Mucosa of descending colon (tissue), 3 donors: ENCODE results near the gene NAT14. TPM values are rescaled to one million over a fixed set of nuclear protein-coding genes. Genes with fewer than 3 reads are reported as not detected.

ENCODE experiments used
- ATAC-seq: fragments of 200-7000 bp; cut with Tn5 transposase; one replicate; pipeline ENCODE4 v1.9.1; 2020; ENCODE audit warnings: mild to moderate bottlenecking, moderate library complexity
- DNase-seq, 3 donors: peaks; one replicate each; pipeline ENCODE4 v3.0.0-alpha.2; 2020
- H3K36me3 ChIP-seq: fragments of 200-600 bp; one replicate; pipeline ENCODE4 v1.8.0; 2021; ENCODE audit warnings: low read depth, mild to moderate bottlenecking
- H3K4me1 ChIP-seq: fragments of 200-600 bp; one replicate; pipeline ENCODE4 v1.8.0; 2021; ENCODE audit warnings: low read depth, mild to moderate bottlenecking
- H3K4me3 ChIP-seq: fragments of 200-600 bp; one replicate; pipeline ENCODE4 v1.8.0; 2021; ENCODE audit warnings: mild to moderate bottlenecking
- H3K9me3 ChIP-seq: fragments of 200-600 bp; one replicate; pipeline ENCODE4 v1.8.0; 2021; ENCODE audit warnings: mild to moderate bottlenecking
- intact Hi-C, 2 donors: fragments of 100-400 bp; cut with DNase I in 1 of 2; cut with micrococcal nuclease in 1 of 2; formaldehyde crosslinking; loops; one replicate each; pipeline versions ENCODE4 v1.11.0 to v1.11.1; 2022; cut with DNase I, micrococcal nuclease
- total RNA-seq, 3 donors: library from RNA; stranded (reverse); fragmentation: NEBNext Ultra II Directional in 2 of 3; extraction: Animal tissue kit (Norgen Biotek cat#: 25700) in 2 of 3; gene quantifications; one replicate each; pipeline versions ENCODE4 v1.2.1 to v1.2.4, GENCODE V29; 2021 to 2023
- TF ChIP-seq, protein P1 (sequence below): fragments of 200-600 bp; IDR thresholded peaks from one replicate; pipeline ENCODE4 v1.8.0; 2022; ENCODE audit warnings: antibody characterized with exemption, mild to moderate bottlenecking
- donor health status: DM: no; HTN: no; CAD: no; lungs with moderate emphysema.
- donor health status: DM: no; HTN: no; CAD: no.
- donor health status: DM: no; HTN: yes; CAD: no.

Gene NAT14
- total RNA-seq, 3 donors from 2014 or later = 3.9 to 21.7 (median 5.5) TPM

DNA sequence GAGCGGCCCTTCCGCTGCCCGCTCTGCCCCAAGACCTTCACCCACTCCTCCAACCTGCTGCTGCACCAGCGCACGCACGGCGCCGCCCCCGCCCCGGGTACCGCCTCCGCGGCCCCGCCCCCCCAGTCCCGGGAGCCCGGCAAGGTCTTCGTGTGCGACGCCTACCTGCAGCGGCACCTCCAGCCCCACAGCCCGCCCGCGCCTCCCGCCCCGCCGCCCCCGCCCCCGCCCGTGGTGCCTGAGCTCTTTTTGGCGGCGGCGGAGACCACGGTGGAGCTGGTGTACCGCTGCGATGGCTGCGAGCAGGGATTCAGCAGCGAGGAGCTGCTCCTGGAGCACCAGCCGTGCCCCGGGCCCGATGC, 3.2 kb upstream of the NAT14 start:
- TF ChIP-seq, protein P1, sequence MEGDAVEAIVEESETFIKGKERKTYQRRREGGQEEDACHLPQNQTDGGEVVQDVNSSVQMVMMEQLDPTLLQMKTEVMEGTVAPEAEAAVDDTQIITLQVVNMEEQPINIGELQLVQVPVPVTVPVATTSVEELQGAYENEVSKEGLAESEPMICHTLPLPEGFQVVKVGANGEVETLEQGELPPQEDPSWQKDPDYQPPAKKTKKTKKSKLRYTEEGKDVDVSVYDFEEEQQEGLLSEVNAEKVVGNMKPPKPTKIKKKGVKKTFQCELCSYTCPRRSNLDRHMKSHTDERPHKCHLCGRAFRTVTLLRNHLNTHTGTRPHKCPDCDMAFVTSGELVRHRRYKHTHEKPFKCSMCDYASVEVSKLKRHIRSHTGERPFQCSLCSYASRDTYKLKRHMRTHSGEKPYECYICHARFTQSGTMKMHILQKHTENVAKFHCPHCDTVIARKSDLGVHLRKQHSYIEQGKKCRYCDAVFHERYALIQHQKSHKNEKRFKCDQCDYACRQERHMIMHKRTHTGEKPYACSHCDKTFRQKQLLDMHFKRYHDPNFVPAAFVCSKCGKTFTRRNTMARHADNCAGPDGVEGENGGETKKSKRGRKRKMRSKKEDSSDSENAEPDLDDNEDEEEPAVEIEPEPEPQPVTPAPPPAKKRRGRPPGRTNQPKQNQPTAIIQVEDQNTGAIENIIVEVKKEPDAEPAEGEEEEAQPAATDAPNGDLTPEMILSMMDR = no peak
- ATAC-seq = no peak
- peaks cover 20% of the 10 kb centered on the region for H3K4me1 ChIP-seq
- intact Hi-C loops = no loop called here
- no peak overlapping the region for H3K4me3 ChIP-seq
- DNase-seq = peak in 1 of 3 donors; percentile 45
- no peaks in the 10 kb centered on the region for H3K9me3 ChIP-seq
- no peaks in the 10 kb centered on the region for H3K36me3 ChIP-seq

GRCh38 chr19:55482156-55482961, 2.6 kb upstream of the NAT14 start:
- ATAC-seq = no peak
- TF ChIP-seq, protein P1 = no peak
- H3K4me3 ChIP-seq = no peak overlapping the region
- no peaks in the 10 kb centered on the region for H3K36me3 ChIP-seq
- no peaks in the 10 kb centered on the region for H3K9me3 ChIP-seq
- peaks cover 20% of the 10 kb centered on the region for H3K4me1 ChIP-seq
- DNase-seq = peak in 1 of 3 donors; percentile 41
- intact Hi-C loops = no loop called here

GRCh38 chr19:55482967-55483705, 1.9 kb upstream of the NAT14 start:
- Histone ChIP-seq H3K4me1 (peaks cover 14% of the 10 kb centered on the region), H3K4me3 (no peak overlapping the region), H3K36me3 (no peaks in the 10 kb centered on the region), H3K9me3 (no peaks in the 10 kb centered on the region)
- intact Hi-C loops = no loop called here
- DNase-seq (peak in 1 of 3 donors; percentile 45), ATAC-seq (no peak)
- TF ChIP-seq, protein P1 = no peak

DNA sequence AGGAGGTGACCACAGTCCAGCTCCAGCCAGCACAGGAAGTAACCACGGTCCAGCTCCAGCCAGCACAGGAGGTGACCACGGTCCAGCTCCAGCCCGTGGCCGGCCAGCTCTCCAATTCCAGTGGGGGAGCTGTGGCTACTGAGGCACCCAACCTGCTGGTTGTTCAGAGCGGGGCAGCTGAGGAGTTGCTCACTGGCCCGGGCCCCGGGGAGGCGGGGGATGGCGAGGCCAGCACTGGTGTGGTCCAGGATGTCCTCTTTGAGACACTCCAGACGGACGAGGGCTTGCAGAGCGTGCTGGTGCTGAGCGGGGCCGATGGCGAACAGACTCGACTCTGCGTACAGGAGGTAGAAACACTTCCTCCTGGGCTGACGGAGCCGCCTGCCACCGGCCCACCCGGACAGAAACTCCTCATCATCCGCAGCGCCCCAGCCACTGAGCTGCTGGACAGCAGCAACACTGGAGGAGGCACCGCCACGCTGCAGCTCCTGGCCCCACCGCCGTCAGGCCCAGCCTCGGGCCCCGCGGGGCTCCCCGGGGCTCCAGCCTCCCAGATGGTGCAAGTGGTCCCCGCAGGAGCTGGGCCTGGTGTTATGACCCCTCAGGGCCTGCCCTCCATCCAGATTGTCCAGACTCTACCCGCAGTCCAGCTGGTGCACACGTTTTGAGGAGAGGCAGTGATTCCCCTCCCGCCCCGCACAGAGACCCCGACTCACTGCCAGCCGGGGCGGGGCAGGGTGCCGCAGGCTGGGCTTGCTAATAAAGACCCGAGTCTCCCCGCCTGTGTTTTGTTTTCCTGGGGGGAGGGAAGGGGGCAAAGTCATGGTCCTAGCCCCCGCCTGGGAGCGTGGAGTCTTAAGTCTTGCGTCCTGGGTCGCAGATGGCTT, 1.0 kb upstream of the NAT14 start:
- intact Hi-C loops = no loop called here
- TF ChIP-seq, protein P1 = no peak
- DNase-seq (peak in 1 of 3 donors; percentile 61), ATAC-seq (no peak)
- Histone ChIP-seq H3K4me1 (peaks cover 14% of the 10 kb centered on the region), H3K4me3 (no peak overlapping the region), H3K36me3 (no peaks in the 10 kb centered on the region), H3K9me3 (no peaks in the 10 kb centered on the region)

DNA sequence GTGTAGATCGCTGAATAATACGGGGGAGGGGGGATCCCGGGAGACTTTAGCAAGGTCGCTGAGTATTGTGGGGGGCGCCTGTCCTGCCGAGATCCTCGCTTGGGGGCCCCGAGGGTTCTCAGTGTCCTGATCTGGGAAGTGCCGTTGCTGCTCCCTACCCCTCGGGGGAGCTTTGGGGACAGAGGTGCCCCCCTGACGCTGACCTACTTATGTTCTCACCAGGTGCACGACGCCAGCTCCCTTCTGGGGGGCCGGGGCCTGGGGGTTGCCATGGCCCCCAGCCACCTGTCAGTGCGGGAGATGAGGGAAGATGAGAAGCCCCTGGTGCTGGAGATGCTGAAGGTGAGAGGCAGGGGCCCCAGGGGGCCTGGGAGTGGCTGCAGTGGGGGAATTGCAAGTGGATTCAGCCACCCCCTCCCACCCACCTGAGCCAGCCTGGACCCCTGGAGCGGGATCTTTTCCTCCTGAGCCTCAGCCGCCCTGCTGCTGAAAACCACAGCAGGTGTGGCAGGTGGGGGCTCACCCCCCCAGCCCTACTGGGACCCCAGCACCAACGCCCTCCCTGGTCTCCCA, 537 bp downstream of the NAT14 start:
- intact Hi-C loops = no loop called here
- Histone ChIP-seq H3K36me3 (no peaks in the 10 kb centered on the region), H3K9me3 (no peaks in the 10 kb centered on the region), H3K4me1 (peaks cover 14% of the 10 kb centered on the region), H3K4me3 (no peak overlapping the region)
- ATAC-seq (no peak), DNase-seq (peak in 2 of 3 donors; percentile 28 to 55)
- TF ChIP-seq, protein P1 = no peak
